Inferior parietal cortex (tissue), 1 donor: ENCODE data around the gene LGMN.
"Not testable (repeated sequence)": the region's sequence is repeated elsewhere in the genome, so short reads cannot be mapped to it uniquely, and the experiment has no call there.

Experiments used
- DNase-seq: peaks from one replicate; pipeline ENCODE4 v3.0.0-alpha.2; 2016; ENCODE audit errors: extremely low spot score

LGMN gene

DNA sequence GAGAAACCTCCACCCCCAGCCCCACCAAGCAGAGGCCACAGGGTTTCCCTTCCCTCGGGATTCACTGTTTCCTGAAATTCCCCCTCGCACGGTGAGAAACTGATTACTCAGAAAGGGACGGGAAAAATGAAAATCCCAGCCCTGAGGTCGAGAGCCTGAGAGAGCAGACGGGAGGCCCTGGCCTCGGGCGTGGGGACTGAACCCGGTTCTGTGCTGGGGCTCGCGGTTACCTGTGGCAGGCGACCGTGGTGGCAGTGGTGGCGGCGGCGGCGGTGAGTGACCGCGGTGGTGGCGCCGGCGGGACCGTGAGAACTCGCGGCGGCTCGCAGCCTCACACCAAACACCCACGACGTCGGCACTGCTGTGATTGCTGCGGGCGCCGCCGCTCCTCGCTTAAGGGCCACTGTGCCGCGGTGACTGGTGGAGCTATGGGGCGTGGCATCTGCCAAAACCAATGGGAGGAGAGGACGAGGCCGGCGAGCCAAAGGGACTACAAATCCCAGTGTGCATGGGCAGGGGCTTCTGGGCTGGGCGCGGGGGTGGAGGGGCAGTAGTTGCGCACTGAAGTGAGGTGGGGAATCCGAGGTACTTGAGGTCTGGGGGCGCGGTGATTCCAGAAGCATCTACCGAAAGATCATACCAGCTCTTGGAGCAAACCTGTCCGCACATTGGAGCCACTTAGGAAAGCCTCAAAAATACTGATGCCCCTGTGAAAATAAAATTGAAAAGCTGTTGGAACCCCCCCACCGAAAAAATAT is at the start of gene LGMN:
Gene LGMN (minus strand): TSS at position 369 of the 758 bp plus-strand sequence. CDS start 15,841 bp downstream, outside the sequence.
- DNase-seq = peak; percentile 94

DNA sequence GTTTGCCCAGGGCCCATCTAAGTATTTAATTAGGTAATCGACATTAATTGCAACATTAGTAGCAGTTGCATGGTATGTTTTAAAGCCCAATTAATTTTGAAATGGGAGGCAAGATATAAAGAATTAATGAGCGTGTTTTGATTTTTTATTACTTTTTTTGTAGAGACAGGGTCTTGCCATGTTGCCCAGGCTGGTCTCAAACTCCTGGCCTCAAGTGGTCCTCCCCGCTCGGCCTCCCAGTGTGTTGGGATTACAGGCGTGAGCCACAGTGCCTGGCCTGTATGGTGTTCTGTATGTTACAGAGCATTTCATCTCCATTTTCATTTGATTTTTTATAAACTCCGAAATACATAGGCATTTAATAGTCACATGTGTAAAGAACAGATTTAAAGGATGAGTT is 46.5 kb upstream of the LGMN start:
- no peak for DNase-seq

DNA sequence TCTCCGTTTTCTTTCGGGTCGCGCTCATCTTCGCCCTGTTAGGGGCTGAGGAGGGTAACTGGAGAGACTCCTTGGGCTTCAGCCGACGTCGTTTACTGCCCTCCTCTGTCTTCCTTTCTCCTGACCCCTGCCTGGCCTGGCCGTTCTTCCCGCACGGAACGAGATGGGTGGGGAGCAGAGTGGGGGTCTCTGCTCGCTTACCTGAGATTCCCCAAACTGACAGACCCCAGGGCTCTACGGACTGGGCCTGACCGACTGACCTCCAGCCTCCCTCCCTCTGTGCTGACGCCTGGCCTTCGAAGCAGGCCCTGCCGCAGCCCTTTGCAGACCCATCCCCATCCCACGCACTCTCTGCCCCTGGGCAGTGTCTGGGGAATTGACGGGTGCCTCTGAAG is 46.1 kb upstream of the LGMN start:
- DNase-seq = no peak

DNA sequence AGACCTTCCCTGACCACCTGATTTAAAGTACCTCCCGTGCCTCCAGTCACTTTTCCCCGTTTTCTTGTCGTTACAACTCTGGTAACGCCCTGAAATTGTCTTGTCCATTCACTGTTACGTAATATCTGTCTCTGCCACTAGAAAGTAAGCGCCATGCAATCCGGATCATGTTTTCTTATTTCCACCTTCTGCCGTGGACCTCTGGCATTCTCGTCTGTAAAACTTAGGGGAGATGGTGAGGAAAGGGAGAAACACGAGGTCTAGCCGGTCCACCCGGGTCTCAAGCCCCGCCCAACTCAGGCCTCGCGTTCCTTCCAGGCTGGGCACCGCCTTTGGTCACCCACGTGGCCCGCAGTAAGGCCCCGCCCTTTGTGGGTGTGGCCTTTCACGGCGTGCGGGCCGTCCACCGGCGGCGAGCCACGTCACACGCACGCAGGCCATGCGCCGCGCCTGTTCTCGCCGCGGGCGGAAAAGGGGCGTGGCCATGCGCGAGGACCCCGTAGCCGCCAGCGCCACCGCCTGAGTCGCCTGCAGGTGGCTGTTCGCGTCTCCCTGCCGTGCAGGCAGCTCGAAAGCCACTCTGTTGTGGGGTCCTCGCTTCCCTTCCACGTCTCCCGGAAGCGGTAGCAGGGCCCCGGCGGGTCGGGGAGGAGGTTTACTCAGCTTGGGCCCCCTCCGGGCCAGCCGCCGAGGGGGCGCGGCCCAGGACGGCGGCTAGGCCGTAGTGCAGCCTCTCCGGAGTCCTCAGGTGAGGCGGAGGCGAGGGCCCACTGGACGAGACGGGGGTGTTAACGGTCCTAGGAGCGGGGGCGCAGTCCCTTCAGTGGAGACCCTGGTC is 45.5 kb upstream of the LGMN start, which contains the start of gene GOLGA5:
Gene GOLGA5 (plus strand): TSS at position 597 of the 838 bp plus-strand sequence. CDS start 3,133 bp downstream, outside the sequence.
- peak; percentile 96 for DNase-seq

DNA sequence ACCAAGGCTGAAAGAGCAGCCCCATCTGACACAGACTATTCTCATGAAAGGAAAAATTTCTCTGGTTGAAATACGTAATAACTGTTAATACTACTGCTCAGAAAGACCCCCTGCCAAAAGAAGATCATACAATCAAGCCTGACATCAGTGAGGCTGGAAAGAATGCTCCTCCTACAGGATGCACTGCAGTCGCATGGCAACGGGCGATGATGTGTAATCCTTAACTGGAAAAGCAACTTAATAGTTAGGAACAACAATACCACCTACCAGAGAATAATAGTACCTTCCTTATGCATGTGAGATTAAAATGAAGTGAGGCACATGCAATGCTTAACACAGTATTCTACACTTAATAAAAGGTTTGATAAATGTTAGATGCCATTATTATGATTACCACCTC is 44.5 kb upstream of the LGMN start:
- no peak for DNase-seq

DNA sequence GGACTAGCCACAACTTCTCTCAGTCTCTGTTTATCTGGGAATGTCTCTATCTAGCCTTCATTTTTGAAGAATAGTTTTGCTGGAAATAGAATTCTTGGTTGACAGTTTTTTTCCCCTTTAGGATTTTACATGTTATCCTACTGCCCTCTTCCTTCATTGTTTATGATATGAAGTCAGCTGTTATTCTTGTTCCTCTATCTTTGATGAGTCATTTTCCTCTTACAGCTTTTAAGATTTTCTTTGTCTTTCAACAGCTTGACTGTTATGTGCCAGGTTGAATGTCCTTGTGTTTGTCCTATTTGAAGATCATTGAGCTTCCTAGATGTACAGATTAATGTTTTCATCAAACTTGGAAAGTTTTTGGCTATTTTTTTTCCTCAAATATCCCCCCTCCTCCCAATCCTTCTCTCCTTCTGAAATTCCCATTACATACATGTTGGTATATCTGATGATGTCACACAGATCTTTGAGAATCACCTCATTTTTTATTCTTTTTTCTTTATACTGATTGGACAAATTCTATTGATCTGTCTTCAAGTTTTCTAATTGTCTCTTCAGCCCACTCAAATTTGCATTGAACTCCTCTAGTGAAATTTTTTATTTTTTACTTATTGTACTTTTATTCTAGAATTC is 41.1 kb upstream of the LGMN start:
- no peak for DNase-seq

DNA sequence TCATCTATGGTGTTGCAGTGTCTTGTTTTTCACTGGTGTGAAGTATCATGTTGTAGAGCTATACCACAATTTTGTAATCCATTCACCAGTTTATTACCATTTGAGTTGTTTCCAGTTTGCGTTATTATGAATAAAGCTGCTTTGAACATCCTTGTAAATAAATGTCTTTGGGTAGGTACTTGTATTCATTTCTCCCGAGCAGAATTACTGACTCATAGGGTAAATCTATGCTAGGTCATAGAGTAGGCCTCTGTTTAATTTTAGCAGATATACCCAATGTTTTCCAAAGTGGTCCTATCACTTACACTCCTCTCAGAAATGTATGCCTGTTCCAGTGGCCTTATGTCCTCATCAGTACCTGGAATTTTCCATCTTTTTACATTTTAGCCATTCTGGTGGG is 39.1 kb upstream of the LGMN start:
- DNase-seq = no peak

DNA sequence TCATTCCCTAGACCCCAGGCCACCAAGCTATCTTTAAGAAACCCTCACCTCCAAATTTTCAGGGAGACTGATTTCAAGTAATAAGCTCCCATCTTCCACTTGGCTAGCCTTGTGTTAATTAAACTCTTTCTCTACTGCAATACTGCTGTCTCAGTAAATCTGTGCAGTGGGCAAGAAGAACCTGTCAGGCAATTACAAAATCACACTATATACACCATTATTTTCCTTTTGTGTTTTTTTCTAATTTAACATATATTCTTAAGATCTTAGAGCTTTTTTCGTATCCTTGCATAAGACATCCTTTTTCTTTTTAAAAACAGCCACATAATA is 38.0 kb upstream of the LGMN start:
- DNase-seq = no peak

DNA sequence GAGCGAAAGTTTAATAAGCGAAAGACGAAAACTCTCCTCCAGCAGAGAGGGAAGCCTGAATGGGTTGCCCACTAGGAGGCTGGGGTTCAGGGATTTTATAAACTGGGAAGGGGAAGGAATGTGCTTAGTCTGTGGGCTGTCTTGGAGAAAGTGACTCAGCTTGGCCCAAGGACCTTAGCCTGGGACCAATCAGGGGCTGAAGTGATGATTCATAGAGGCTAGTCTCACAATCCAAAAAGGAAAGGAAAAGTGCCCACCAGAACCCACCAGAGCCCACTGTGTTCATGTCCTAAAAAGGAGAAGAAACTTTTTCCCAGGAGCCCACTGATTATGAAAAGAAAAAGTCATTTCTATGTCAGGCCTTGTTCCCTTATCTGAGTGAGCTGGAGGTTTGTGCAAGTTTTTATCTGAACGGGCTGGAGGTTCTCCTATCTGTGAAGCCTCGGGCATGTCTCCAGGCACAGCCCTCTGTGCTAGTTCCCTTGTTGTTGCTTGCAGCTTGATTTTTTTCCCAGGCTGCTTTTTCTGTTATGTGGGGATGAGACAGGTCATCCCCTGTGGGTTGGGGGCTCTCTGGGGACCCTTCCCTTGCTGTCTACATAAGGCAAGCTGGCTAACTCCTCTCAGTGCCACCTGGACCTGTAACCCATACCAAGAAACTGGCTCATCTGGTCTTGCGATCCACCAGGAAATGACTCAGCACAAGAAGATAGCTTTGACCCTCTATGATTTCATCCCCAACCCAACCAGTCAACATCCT is 37.4 kb upstream of the LGMN start:
- no peak for DNase-seq

DNA sequence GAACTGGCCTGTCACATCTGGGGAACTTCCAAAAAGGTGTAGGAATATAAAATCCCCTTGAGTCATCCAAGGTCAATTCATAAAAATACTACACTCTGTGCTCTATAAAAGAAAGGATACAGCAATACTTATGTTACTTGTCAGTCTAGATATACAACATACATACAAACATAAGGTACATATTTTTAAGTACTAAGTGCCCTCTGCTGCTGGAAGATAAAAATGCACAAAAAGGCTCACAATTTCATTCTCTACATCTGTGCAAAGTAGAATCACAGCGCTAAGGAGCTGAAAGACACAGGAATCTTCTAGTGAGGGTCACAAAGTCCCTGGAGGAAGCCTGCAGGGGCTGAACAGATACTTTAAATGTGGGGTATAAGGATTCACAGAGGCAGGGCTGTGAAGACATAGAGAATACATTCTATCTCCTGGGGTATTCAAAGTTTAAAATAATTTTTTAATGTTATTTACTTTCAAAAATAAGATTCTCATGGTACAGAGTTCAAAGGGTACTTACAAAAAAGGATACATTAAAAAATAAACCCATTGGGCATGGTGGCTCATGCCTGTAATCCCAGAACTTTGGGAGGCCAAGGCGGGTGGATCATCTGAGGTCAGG is 35.5 kb upstream of the LGMN start:
- DNase-seq = peak; percentile 80

DNA sequence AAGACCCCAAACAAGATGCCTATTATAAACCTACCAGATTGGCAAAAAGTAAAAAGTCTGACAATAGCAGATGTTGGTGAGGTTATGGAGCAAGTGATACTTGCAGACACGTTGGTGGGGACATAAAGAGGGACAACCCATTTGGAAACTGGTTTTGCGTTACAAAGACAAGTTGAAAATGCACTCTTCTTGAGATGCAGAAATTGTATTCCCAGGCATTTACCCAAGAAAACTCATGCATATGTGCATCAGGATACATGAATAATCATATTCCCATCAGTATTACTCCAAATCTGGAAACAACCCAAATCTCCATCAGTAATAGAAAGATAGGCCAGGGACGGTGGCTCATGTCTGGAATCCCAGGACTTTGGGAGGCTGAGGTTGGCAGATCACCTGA is 32.9 kb upstream of the LGMN start:
- no peak for DNase-seq

DNA sequence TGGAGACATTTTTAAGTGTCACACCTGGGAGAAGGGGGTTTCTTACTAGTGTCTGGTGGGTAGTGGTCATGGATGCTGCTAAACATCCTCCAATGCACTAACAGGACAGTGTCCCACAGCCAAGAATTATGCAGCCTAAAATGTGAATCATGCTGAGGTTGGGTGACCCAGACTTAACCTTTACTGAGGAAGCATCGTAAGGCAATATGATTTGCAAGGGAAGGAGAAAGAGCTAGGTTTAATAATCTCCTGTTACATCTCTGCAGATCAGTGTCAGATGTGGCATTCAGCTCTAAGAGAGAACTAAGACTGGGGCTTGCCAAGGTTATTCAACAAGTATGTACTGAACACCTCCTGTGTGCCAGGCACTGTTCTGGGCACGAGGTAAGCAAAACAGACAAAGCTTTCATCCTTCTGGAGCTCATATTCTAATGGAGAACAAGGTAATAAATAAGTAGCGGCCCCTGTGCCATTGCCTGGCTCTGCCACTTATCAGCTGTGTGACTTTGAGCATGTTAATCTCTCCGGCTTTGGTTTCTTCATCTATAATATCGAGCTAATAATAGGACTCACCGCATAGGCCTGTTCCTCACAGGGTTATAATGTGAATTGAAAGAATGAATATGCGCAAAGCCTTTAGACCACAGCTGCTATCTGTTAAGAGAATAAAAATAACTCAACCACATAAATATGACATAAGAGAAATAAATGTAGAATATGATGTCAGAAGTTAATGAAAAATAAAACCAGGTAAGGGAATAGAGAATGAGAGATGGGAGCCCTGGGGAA is 32.2 kb upstream of the LGMN start:
- no peak for DNase-seq

DNA sequence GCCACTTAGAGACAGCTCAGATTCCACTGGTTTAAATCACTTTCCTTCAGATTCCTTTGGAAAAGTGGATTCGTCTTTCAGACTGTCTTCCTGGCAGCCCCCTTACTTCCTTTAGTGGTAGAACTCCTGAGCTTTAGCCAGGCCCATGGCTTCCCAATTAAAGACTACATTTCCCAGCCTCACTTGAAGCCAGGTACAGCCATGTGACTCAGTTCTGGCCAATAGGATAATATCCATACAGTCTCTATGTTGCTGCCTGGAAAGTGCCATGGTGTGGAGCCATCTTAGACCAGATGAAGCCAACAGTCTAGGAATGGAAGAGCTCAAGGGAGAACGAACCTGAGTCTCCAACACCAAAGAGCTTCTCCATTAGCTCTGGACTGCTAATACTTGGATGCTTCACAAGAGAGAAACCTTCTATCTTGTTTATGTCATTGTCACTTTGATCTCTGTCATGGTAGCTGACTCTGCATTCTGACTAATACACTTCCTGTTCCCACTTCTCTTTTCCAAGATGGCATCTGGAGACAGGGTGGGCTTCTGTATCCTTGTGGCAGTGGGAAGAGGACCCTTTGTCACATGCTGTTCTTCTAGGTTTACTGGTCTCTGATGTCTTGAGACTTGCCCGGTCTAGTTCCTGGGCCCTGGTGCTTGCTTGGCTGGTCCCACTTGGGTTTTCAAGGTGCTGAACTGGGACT is 30.6 kb upstream of the LGMN start:
- DNase-seq = not testable (repeated sequence)

DNA sequence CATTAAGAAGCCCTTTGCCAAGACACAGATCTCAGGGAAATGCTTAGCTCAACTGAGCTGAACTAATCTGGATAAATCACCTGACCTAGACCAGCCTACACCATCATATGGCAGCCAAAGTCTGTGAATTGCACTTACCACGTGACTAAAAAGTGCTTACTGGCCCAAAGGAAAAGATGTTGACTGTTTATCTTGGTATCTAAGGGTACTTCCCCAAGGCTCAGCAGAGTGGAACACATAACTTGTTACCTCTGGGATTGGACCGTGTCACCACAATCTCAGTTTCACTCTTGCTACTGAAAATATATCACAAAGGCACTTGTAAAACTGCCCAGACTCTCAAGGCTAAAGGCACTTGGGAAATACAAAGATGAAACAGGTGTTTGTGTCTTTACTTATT is 26.9 kb upstream of the LGMN start:
- not testable (repeated sequence) for DNase-seq

DNA sequence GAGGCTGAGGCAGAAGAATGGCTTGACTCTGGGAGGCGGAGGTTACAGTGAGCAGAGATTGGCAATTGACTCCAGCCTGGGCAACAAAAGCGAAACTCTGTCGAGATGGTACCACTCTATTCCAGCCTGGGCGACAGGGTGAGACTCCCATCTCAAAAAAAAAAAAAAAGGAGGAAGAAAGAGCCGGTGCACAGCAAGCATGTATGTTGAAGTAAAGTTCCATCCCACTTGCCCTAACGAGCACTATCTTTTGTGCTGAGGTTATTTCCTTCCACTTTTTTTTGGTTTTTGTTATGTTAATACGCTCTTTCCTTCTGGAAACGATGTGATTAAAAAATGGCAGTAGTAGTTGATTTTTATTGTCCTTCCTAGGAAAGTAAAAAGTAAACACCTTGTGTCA is 26.1 kb upstream of the LGMN start:
- DNase-seq = no peak

DNA sequence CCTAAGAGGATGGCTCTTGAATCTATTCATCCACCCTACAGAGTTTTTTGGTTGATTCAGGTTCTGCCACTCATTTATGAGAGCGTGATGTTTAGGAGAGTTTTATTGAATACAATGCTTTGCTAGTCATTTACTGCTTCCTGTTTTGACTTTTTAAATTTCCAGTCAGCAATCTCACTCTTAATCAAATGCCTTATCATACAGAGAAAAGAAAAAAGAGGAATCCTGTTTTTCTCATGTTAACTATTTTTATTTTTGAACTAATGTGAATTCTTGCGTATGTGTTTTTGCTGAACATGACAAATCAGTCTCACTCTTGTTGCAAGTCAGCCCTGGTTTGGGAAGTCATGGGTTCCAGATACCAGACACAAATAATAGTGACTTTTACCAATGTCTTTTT is 22.1 kb upstream of the LGMN start:
- DNase-seq = no peak

DNA sequence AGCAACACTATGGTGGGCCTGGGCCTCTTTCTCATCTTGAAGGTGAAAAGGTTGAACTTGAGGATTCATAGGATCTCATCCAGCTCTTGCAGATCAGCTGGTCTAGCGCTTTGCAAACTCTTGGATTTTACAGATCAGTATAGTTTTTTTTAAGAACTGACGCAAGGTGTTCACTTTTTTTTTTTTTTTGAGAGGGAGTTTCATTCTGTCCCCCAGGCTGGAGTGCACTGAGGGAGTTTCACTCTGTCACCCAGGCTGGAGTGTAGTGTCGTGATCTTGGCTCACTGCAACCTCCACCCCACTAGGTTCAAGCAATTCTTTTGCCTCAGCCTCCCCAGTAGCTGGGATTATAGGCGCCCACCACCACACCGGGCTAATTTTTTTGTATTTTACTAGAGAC is 20.4 kb upstream of the LGMN start:
- no peak for DNase-seq

DNA sequence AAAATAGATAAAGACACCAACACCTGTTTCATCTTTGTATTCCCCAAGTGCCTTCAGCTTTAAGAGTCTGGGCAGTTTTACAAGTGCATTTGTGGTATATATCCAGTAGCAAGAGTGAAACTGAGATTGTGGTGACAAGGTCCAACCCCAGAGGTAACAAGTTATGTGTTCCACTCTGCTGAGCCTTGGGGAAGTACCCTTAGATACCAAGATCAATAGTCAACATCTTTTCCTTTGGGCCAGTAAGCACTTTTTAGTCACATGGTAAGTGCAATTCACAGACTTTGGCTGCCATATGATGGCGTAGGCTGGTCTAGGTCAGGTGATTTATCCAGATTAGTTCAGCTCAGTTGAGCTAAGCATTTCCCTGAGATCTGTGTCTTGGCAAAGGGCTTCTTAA is 19.8 kb upstream of the LGMN start:
- DNase-seq = not testable (repeated sequence)

DNA sequence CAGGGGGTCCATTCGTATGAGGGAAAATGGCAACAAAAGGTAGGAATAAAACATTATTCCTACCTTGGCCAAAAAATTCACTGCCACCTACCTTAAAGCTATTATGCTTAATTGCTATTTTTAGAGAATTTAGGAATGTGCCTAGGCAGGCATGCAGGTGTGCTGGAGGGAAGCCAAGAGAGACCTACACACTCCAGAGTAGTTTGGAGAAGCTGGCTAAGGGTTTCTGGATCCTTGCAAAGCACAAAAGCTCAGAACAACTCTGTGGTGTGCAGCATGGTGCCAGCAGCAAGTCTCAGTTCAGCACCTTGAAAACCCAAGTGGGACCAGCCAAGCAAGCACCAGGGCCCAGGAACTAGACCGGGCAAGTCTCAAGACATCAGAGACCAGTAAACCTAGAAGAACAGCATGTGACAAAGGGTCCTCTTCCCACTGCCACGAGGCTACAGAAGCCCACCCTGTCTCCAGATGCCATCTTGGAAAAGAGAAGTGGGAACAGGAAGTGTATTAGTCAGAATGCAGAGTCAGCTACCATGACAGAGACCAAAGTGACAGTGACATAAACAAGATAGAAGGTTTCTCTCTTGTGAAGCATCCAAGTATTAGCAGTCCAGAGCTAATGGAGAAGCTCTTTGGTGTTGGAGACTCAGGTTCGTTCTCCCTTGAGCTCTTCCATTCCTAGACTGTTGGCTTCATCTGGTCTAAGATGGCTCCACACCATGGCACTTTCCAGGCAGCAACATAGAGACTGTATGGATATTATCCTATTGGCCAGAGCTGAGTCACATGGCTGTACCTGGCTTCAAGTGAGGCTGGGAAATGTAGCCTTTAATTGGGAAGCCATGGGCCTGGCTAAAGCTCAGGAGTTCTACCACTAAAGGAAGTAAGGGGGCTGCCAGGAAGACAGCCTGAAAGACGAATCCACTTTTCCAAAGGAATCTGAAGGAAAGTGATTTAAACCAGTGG is 15.5 kb upstream of the LGMN start:
- not testable (repeated sequence) for DNase-seq
